Tibial artery (tissue), 4 donors: ENCODE data around the gene PRR15L.

ENCODE experiments used
- DNase-seq, 2 donors: peaks; one replicate each; pipeline ENCODE4 v3.0.0-alpha.2; 2019
- H3K27ac ChIP-seq, 2 donors: fragments of 200-600 bp; sonication (generic) in 1 of 2; 1 replicate in 1 of 2; 2 replicates in 1 of 2; pipeline ENCODE4 v1.5.1; 2018 to 2019; ENCODE audit warnings: mild to moderate bottlenecking in 1 of 2
- H3K27me3 ChIP-seq, 2 donors: fragments of 200-600 bp; sonication (generic) in 1 of 2; one replicate each; pipeline versions ENCODE4 v1.5.1 to v1.6.0; 2016 to 2019
- H3K36me3 ChIP-seq, 3 donors: fragments of 200-600 bp; sonication (generic) in 2 of 3; one replicate each; pipeline ENCODE4 v1.5.1; 2016 to 2019; ENCODE audit warnings: mild to moderate bottlenecking in 2 of 3
- H3K4me1 ChIP-seq, 4 donors: fragments of 200-600 bp; sonication (generic) in 2 of 4; 1 replicate in 3 of 4; 2 replicates in 1 of 4; pipeline ENCODE4 v1.5.1; 2016 to 2019
- H3K4me3 ChIP-seq, 2 donors: fragments of 200-600 bp; sonication (generic) in 1 of 2; 1 replicate in 1 of 2; 2 replicates in 1 of 2; pipeline ENCODE4 v1.5.1; 2018 to 2019; ENCODE audit warnings: mild to moderate bottlenecking in 2 of 2
- H3K9me3 ChIP-seq, 3 donors: fragments of 200-600 bp; sonication (generic) in 1 of 3; one replicate each; pipeline ENCODE4 v1.5.1; 2016 to 2019
- intact Hi-C: fragments of 100-400 bp; cut with DNase I; formaldehyde crosslinking; loops from one replicate; pipeline ENCODE4 v1.15.0; 2023; ENCODE audit warnings: low total_unique reads
- TF ChIP-seq, protein P1 (sequence below), 2 experiments: fragments of 200-600 bp in 1 of 2; fragments of 450-650 bp in 1 of 2; IDR thresholded peaks; one replicate each; pipeline ENCODE4 v1.5.1; 2017 to 2019; ENCODE audit warnings: antibody characterized with exemption in 2 of 2, mild to moderate bottlenecking in 1 of 2, moderate library complexity in 1 of 2

The PRR15L gene

DNA sequence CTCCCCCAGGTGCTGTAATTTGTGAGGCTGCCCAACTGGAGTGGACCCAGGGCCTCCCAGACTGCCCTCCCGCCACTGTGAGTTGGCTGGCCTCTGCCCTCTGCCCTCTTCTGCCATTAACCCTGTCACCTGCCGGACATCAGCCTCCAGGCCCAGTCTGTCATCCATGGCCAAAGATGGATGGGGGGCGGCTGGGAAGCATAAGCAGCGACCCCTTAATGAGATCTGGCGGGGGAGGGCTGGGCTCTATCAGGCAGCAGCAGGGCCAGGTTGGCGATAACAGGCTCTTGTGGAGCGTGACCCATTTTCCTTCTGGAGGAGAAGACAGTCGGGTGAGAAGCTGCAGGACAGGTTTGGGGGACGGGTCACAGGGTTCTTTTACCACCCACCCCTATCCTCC, 38.5 kb upstream of the PRR15L start:
- Histone ChIP-seq H3K9me3 (no peaks in the 10 kb centered on the region), H3K27me3 (peaks cover 0 to 47% of the 10 kb centered on the region in 2 donors), H3K36me3 (no peaks in the 10 kb centered on the region), H3K4me3 (no peak overlapping the region), H3K27ac (no peak overlapping the region), H3K4me1 (no peaks in the 10 kb centered on the region)
- DNase-seq: no peak
- intact Hi-C loops: no loop called here
- TF ChIP-seq, protein P1, sequence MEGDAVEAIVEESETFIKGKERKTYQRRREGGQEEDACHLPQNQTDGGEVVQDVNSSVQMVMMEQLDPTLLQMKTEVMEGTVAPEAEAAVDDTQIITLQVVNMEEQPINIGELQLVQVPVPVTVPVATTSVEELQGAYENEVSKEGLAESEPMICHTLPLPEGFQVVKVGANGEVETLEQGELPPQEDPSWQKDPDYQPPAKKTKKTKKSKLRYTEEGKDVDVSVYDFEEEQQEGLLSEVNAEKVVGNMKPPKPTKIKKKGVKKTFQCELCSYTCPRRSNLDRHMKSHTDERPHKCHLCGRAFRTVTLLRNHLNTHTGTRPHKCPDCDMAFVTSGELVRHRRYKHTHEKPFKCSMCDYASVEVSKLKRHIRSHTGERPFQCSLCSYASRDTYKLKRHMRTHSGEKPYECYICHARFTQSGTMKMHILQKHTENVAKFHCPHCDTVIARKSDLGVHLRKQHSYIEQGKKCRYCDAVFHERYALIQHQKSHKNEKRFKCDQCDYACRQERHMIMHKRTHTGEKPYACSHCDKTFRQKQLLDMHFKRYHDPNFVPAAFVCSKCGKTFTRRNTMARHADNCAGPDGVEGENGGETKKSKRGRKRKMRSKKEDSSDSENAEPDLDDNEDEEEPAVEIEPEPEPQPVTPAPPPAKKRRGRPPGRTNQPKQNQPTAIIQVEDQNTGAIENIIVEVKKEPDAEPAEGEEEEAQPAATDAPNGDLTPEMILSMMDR (IDR thresholded peaks at IDR 0.05): no peak

DNA sequence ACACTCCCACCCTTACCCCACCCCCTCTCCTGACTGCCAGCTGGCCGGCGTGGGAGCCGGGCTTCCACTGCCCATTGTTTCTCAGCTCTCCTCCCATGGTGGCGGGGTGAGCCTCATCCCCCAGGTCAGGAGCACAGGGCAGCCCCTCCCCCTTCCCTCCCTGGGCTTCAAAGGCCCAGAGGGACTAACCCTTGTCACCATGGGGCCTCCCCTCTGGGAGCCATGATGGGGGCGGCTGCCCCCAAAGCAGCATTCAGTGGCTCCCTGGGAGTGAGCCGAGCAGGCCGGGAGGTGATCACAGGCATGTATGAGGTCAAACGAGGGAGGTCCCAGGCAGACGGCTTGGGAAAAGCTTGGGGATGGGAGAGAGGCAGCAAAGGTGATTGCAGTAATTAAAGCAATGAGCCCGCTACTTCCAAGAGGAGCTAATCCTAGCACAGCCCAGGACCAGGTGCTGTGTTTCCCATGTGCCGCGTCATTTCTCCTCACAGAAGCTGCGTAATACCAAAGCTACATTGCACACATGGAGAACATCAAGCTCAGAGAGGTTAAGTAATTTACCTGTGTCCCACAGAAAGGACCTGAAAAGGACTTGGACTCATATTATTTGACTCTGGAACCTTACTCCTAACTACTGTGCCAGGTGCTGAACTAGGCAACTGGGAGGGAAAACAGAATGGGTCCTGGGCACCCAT, 37.7 kb upstream of the PRR15L start:
- Histone ChIP-seq H3K4me1 (no peaks in the 10 kb centered on the region), H3K9me3 (no peaks in the 10 kb centered on the region), H3K27ac (no peak overlapping the region), H3K27me3 (peaks cover 0 to 48% of the 10 kb centered on the region in 2 donors), H3K36me3 (no peaks in the 10 kb centered on the region), H3K4me3 (no peak overlapping the region)
- intact Hi-C loops: no loop called here
- TF ChIP-seq, protein P1 (IDR thresholded peaks at IDR 0.05): no peak
- DNase-seq: no peak

DNA sequence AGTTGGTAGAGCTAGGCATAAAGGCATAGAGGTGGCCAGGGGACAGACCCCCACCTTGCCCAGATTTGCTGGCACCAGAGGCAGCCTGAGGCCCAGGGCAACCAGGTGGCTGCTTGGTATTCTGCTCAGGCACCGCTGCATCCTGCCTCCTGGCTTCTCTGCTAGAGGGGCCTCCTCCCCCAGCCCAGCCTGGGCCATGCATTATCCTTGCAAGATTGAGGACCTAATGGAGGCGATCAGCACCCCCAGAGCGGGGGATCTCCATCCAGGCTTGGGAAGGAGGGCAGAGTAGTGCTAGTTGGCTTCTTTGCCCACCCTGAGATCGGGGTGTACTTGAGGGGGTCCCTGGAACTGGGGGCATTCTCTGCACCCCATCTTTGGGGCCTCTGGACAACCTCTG, 37.0 kb upstream of the PRR15L start:
- Histone ChIP-seq H3K4me3 (no peak overlapping the region), H3K27me3 (peaks cover 0 to 45% of the 10 kb centered on the region in 2 donors), H3K36me3 (no peaks in the 10 kb centered on the region), H3K4me1 (no peaks in the 10 kb centered on the region), H3K9me3 (no peaks in the 10 kb centered on the region), H3K27ac (no peak overlapping the region)
- intact Hi-C loops: no loop called here
- TF ChIP-seq, protein P1 (IDR thresholded peaks at IDR 0.05): no peak
- no peak for DNase-seq

DNA sequence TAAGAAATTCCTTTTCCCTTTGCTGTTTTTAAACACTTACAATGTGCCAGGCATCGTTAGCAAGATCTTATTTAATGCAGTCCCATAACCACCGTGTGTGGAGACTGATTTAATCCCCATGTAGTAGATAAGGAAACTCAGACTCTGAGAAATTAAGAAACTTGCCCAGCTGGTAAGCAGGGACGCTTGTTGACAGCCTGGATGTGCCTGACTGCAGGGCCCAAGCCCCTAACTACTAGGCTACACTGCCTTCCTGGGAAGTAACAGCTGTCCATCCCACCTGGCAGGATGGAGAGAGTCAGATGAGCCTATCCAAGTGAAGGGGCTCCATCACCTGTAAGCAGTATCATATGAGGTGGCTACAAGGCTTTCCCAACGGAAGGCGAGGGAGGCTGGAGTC, 36.3 kb upstream of the PRR15L start:
- no peak overlapping the region for H3K4me3 ChIP-seq

DNA sequence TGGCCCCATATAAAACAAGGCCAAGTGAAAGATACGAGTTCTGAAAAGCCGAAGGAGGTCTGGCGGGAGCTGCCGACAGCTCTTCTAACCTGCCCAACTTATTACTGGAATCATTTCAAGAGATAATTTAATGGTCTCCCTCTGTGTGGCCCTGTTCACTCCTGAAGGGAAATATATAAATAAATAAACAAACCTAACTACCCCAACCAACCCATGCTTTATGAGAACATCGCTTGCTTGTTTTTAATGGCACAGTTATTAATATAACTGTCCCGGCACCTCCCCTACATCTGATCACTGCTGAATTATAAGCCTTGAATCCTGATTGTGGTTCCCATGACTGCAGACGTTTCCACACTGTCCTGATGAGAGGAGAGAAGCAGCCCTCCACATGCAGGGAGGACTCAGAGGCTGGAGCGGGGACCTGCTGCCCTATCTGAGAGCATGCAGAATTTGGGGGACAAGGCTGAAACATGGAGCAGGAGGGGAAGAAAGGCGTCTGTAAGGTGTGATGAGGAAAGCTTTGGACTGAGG, 35.4 kb upstream of the PRR15L start:
- Histone ChIP-seq H3K4me1 (no peaks in the 10 kb centered on the region), H3K27me3 (peaks cover 0 to 43% of the 10 kb centered on the region in 2 donors), H3K36me3 (no peaks in the 10 kb centered on the region), H3K27ac (no peak overlapping the region), H3K4me3 (no peak overlapping the region), H3K9me3 (no peaks in the 10 kb centered on the region)
- intact Hi-C loops: no loop called here
- TF ChIP-seq, protein P1 (IDR thresholded peaks at IDR 0.05): no peak
- no peak for DNase-seq

More for the DNA sequence above, 36.3 kb upstream of the PRR15L start:
- no peaks in the 10 kb centered on the region for H3K4me1 ChIP-seq
- no peaks in the 10 kb centered on the region for H3K36me3 ChIP-seq
- H3K27ac ChIP-seq: no peak overlapping the region
- peaks cover 0 to 45% of the 10 kb centered on the region in 2 donors for H3K27me3 ChIP-seq
- DNase-seq: no peak
- intact Hi-C loops: no loop called here
- TF ChIP-seq, protein P1 (IDR thresholded peaks at IDR 0.05): no peak
- H3K9me3 ChIP-seq: no peaks in the 10 kb centered on the region
